HG03439 (cell line): ENCODE measurements around the gene JAG2.

Experiments
- ATAC-seq: cut with Tn5 transposase; IDR thresholded peaks from one replicate; pipeline ENCODE4 v1.9.1; 2021; ENCODE audit warnings: mild to moderate bottlenecking, moderate library complexity; ENCODE audit not compliant: unreplicated experiment

The JAG2 gene

DNA sequence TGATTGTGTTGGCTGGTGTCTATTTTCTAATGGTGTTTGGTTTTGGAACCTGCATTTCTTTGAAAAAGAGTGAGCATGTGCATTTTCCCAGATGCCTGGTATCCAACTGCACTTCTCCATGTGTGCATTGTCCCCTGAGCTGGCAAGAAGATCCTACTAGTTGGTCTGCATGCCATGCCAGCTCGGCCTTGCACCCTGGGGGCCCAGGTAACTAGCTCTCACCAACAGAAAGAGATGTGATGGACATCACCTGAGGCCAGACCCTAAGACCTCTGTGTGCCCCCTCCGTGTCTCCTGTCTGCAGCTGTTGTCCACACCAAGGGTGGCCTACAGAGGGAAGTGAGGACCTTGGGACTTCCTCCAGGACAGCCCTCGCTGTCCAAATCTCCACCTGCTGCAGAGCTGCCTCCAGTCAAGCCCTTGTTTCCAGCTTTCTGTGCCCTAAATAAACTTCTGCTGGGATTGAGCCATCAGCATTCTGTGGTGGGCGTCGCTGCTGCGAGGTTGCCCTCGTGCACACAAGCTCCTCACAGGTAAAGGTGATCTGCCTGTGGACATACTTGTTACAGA is 73.3 kb downstream of the JAG2 start:
- ATAC-seq, result no peak

DNA sequence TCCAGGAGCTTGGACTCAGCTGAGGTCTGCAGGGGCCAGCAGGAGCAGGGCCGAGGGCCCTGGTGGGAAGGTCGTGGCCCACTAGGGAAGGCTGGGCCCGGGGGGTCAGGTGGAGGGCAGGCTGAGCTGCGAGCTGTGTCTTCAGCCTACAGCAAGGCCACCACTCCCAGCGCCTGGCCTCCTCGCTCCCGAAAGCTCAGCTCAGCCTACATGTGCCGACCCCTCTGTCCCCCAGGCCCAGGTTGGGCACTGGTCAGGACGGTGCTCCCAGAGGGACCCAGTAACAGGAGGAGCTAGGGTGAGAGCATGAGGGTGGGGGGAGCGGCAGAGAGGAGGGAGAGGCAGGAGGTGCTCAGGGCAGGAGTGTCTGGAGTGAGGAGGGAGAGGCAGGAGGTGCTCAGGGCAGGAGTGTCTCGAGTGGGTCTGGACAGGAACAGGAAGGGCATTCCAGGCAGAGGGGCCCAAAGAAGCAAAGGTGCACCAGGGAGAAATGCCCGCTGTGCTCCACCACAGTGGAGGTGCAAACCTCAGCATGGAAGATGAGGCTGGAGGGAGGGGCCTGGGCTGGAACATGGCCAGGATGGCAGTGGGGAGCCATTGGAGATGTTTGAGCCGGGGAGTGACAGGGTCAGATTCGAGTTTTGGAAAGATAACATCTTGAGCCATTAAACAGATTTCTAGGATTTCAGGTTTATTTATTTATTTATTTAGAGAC is 74.2 kb downstream of the JAG2 start:
- no peak for ATAC-seq

DNA sequence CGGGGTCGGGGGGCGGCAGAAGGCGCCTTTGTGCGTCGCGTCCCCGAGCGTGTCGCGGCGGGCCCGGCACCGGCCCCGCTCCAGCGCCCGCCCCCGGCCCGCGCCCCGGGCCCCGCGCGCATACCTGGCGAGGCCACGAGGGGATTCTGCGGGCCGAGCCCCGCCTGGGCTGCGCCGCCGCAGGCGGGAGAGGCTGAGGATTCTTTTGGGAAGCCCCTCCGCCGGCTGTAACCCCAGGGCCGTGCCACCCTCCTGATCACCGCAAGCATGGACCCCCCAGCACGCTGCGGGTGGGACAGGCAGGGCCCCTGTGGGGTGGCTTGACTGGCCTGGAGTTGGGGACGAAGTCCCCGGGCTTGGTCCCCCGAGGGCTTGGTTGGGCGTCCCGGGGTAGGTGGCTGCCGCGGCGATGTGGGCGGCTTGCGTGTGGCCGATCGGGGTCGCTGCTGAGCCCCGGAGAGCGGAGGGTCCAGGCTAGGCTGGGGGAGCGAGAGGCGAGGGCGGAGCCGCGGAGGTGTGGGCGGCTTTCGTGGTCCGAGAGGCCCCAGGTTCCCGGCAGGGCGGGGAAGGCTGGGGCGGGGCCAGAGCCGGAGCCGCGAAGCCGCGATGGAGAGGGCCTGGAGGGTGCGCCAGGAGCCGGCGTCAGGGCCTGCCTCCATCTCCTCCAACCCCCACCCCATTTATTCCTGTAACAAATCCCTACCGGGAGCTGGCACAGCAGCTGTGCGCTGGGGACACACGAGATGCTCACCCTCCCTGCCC is 75.0 kb downstream of the JAG2 start:
- peak; percentile 52 for ATAC-seq

DNA sequence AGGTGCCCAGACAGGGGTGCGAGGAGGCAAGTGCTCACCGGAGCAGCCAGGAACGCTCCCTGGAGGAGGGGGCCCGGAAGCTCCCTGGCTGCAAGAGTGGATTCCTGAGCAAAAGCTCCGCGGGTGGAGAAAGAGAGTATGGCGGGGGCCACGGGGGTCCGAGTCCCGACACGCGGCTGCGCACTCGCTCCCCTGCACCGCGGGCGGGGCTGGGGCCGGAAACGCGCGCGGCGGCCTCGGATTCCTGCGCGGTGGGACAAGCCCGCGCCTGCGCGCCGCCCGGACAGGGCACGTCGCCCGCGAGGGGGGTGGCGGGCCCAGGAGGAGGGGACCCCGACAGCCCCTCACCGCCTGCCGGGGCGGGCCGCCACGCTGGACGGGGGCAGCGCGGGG is 75.5 kb downstream of the JAG2 start:
- ATAC-seq, result peak; percentile 7

DNA sequence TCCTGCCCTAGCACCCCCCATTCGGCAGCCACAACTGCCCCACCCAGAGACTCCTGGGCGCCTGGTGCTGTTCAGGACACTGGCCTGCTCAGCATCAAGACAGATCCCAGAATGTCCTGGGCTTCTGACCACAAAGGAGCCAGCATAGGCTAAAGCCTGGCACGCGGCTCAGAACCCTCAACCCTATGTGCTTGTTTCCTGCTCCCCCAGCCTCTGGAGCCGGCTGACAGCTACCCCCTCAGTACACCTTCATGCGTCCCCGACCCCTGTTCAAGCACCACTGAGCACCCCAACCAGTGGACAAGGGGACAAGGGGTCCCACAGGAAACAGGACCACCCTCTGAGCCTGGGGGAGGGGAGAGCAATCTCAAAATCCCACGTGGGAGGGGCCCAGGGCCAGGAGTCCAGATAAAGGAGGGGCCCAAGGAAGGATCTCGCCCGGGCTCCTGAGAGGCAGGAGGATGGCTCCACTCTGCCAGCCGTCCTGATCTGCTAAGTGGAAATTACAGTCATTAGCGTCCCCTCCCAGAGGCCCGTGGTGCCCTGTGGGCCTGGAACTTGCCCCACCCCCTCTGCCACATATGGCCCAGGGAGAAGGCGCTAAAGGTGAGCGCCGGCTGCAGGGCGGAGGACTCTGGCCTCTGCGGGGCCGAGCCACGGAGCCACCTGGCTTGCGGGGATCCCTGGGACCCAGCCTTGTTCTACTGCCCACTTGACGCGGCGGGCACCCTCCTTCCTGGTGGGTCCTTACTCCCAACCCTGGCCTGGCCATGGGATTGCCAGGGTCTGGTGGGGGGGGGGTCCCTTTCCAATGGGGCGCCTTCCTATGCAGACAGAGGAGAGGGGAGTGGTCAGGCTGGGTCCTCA is 76.2 kb downstream of the JAG2 start:
- ATAC-seq, result no peak

DNA sequence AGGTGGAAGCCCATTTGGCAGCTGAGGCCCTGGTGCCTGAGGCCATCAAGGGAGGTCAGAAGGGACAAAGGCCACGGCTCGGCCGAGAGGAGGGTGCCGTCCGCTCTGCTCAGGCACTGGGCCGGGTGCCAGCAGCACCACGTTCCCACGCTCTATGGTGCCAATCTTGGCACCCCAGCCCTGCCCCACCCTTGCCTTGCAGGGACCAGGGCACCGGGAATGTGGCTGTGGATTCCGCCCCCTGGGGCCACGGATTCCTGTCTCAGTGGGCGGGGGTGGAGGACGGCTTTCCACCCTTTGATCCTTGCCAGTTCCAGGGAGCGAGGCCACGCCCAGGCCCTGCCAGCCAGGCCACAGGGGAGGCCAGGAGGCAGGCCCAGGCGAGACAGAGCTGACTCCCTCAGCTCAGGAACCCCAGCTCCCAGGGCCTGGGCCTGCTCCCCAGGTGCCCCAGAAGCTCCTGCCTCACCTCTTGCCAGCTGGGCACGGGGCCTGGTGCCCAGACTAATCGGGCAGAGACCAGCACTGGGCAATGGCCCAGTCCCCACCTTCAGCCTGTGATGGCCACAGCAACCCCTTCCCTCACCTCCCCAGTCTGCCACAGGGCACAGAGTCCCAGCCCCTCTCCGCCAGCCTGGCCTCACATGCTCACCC is 76.9 kb downstream of the JAG2 start:
- ATAC-seq, result no peak

DNA sequence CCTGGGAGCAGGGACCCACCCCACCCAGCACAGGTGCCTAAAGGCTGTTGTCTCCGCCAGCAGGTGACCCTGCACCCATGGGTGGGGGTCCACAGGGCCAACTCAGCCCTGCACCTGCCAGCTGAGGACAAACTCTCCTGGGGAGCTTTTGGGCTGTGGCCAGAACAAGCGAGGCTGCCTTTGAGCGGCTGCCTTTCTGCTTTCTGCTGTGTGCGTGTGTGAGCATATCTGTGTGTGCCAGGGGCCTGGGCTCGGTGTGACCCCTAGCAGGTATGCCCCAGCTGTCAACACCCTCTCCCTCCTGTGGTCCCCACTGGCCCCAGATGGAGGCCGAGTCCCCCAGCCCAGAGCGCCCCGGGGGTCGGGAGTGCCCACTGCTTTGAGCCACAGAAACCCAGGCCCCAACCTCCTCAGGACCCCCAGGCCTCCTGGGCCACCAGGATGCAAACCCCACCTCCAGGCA is 77.5 kb downstream of the JAG2 start:
- no peak for ATAC-seq
